GM21619 (cell line): ENCODE data around the gene NHLH2.

Source experiments
- ATAC-seq: cut with Tn5 transposase; IDR thresholded peaks from one replicate; pipeline ENCODE4 v1.9.1; 2021; ENCODE audit not compliant: unreplicated experiment

Gene NHLH2

GRCh38 chr1:115840605-115841460, at the start of gene NHLH2:
Gene NHLH2, minus strand, starts transcription at chr1:115841126. Its CDS starts 2,754 bp downstream, at chr1:115838372.
- no peak for ATAC-seq

GRCh38 chr1:115890580-115890979, 49.7 kb upstream of the NHLH2 start:
- no peak for ATAC-seq

GRCh38 chr1:115888976-115889375, 48.0 kb upstream of the NHLH2 start:
- ATAC-seq = no peak

DNA sequence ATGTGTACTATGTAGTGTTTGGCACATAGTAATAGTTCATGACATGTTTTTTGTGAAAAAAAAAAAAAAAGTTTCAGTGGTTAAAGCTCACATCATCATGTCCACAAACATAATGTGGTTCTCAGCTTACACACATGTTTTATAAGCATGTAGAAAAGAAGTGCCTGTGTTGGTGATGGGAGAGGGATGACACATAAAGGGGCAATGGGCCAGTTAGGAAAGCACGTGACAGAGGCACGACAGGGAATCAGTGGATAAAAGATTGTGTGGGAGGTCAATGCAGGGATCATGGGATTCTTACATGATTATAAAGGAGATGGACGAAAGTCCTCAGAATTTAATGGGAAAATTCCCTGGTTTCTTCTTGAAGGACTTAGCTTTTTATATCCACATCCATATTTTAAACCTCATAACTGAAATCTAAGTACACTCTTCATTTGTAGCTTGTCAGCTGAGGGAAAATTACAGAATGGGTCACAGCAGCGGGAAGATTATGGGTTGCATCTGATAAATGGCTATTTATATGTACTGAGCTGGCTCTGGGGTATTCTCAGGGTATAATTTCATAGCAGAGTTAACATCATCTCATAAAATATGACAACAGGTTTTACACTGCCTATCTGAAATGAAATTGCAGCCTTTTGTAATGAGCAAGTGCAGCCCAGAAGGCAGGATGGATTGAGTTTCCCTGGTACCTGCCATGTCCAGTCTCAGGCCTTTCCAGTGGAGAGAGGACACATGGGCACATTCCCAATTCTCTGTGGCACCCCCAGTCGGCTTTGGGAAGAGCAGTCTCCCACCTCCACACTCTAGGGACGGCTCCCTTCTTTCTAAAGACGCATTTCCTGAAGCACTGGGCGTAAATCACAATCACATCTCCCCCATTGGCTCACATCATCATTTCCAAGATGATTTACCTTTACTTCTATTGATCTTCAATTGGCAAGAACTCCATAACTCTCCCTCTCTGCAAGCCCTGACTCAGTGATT, 42.3 kb upstream of the NHLH2 start:
- ATAC-seq = no peak

DNA sequence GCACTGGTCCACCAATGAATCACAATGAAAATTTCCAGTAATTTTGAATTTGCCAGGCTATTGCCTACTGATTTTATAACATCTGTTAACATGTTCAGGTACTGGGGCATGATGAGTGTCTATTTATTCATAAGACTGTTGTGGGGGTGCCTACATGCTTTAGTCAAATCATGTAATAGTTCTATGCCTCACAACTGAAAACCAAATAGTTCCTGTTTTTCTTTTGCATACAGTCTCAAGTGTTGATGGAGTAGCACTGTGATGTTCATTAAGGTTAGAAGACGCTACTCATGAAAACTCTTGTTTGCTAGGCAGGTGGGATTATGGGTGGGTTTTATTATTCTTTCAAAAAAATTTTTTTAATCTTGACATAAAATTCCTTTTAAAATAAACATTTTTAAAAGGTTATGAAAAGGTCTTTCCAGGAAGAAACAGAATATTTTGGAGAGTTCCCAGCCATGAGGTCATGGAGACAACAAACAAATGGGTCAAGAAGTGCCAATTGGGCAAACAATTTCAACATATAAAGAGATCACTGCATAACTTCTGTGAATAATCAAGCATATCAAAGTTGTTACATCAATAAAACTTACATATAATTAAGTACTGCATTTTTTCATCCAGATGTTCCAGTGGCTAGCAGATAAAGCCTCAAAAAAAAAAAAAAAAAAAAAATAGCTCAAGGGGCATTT, 40.2 kb upstream of the NHLH2 start:
- no peak for ATAC-seq

- ATAC-seq = no peak
These were observed 39.1 kb upstream of the NHLH2 start for GRCh38 chr1:115879977-115880376.

GRCh38 chr1:115877511-115877910, 36.6 kb upstream of the NHLH2 start:
- no peak for ATAC-seq

DNA sequence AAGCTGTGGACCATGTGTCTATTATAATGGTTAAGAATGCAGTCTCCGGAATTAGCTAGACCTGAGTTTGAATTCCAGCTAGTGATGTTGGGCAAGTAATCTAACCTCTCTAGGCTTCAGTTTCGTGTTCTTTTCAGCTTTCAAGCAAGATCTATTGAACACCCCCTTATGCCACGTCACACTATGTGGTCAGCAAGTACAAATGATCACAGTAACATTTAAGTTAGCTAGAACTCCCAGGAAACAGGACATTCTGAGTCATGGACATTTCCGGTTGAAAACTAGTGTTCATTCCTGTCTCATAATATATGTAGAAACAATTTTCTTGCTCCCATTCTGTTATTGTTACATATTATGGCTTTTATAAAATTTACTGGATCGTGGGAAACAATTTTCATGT, 34.0 kb upstream of the NHLH2 start:
- no peak for ATAC-seq

- ATAC-seq = no peak
These were observed 33.6 kb upstream of the NHLH2 start for GRCh38 chr1:115874497-115874896.

DNA sequence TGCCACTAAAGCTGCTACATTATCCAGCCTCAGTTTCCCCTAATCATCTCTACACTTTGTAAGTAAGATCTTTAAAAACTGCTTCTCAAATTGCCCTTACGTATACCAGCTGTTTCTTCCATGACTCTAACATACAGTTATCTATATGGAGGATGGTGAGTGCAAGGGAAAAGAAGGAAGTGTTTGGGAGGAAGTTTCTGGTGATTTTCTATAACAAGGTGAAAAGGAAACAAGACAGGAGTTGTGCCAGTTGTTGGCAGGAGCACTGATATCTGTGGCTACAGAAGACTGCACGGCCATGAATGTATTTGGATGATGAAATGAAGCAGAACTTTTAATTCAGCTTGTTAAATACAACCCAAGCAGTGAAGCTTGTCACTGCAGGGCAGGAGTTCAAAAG, 32.3 kb upstream of the NHLH2 start:
- no peak for ATAC-seq

- no peak for ATAC-seq
These were observed 28.1 kb upstream of the NHLH2 start for GRCh38 chr1:115869064-115869463.

DNA sequence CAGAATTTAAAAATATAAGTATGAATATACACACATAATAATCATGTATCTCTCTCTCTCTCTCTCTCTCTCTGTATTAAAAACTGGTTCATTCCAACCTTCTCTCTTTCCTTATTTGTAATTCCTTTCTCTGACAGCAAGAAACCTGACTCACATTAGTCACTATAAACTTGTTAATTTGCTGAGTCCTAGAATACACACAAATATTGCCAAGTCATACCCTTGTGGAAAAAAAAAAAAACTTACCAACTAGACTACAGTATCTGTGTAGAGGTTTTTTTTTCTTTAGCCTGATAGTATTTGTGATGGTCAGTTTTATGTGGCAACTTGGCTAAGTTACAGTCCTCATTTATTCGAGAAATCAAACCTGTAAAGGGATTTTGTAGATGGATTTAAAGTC, 26.3 kb upstream of the NHLH2 start:
- ATAC-seq = no peak

DNA sequence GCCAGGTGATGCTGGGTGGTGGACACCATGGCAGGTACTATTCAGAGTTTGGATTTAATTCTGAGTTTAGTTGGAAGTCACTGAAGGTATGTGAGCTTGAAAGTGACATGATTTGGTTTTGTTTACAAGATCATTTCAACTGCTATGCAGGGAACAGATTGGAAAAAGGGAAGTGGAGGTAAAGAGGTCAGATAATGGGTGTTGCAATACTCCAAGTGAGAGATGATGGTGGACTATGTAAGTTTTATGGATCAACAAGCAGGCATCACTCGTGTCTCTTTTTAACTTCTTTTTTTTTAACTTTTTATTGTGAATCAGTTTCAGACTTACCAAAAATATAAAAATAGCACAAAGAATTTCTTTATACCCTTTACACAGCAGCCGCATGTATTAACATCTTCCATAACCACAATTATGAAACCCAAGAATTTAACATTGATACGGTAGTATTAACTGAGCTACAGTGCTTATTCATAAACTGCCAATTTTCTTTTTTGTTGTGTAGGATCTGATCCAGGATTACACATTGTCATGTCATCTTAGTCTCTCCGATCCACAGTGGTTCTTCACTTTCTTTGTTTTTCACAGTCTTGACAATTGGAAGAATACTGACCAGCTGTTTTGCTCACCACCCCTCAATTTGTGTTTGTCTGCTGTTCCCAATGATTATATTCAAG, 24.9 kb upstream of the NHLH2 start:
- ATAC-seq = no peak

DNA sequence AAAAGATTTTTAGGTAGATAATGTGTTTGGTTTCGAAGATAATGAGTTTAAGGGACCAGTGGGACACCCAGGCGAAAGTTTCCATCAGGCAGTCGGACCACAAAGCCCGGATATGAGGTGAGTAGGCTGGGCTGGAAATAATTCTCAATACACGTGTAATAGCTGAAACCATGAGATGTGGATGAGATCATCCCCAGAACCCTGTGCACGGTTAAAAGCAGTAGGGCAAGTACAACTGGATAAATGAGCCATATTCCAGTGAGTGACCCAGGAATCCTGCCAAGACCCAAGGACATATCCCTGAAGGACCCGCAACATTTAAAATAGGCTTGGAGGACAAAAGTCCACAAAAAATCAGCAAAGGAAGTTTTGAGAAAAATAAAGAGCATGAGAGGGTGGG, 21.5 kb upstream of the NHLH2 start:
- ATAC-seq = no peak

GRCh38 chr1:115854005-115854404, 13.1 kb upstream of the NHLH2 start:
- no peak for ATAC-seq

DNA sequence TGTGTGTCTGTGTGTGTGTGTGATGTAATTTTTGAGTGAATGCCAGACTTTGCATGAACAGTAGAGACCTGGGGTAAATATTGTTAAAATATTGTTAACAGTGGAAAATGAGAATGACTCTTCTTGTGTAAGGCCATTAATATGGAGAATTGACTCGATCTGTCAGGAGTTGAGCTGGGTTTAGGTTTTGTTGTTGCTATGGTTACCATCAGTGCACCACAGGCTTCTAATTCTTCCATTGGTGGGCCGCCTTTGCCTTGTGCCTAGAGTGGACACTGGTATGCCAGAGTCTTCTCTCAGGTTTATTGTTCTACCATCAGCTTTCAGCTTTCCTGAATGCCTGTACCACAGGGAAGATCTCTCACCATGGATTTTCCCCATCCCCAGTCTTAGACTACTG, 10.0 kb upstream of the NHLH2 start:
- no peak for ATAC-seq

DNA sequence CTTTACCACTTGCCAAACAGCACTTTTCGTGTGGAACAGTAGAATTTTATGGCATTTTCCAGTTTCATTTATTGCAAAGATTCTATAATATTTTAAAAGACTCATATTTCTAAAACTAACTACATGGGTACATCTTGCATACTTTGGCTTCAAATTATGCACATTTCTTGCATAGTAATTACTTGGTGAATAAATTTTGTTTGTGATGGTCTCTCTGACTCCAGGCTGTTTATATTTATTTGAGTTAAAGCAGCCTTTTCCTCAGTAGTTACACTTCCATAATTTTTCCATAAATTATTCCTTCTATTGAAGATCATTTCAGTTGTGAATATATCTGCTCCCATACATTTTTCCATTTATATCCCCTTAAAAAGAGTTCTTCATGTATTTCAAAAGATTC, 6.9 kb upstream of the NHLH2 start:
- no peak for ATAC-seq

DNA sequence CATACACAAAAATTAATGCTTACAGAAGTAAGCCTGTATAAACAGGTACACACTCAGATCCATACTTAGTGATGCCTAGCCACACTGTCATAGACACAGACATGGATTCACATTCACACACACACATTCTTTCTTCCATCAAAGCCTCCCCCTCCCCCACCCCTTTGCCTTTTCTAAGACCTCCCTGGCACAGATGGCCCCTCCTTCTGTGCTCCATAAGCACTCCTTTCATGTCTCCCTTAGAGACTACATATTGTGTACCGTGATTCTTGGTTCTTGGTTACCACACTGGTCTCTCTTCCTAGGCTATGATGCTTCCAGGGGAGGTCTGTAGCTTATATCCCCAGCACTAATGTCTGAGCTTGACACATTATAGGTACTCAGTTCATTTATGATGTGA, 2.0 kb upstream of the NHLH2 start:
- no peak for ATAC-seq

GRCh38 chr1:115839679-115840237, 1.2 kb downstream of the NHLH2 start:
- ATAC-seq = no peak

DNA sequence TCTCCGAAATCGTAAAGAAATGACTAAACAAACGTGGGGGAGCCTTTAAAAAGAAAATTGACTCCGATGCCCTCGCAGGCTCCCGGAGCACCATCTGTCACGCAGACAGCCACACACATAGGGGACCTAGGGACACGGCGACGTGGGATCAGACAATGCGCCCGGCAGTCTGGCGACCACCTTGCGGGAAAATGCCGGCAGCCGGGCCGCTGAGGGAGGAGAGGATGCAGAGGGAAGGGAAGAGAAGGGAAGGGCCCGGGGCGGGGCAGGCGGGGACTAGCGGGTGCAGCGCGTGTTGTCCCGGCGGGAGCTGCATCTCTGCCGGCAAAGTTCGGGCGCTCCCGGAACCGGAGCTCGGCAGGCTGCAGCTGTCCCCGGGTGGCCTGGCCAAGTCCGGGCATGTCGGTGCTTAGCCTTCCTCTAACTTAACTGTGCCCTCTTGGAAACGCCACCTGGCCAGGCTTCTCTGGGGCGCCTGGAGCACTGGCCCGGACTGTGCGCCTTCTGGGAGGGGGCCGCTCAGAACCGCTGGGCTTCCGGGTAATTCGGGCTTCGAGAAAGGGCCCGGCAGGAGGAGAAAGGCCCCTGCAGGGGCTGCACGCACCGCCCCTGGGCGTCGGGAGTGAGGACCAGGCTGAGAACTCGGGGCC, 1.8 kb downstream of the NHLH2 start:
- ATAC-seq = no peak
